Muscle layer of duodenum (tissue), 2 donors: ENCODE measurements around the gene UGT1A8.
"Not testable (repeated sequence)": the region's sequence is repeated elsewhere in the genome, so short reads cannot be mapped to it uniquely, and the experiment has no call there.

Experiments
- H3K27ac ChIP-seq: one replicate; pipeline ENCODE4 v1.7.0; 2013; ENCODE audit warnings: mild to moderate bottlenecking, low read length
- H3K27me3 ChIP-seq: one replicate; pipeline ENCODE4 v1.7.0; 2013; ENCODE audit warnings: low read depth, mild to moderate bottlenecking, control low read depth, low read length
- H3K36me3 ChIP-seq, 2 donors: one replicate each; pipeline ENCODE4 v1.7.0; 2013; ENCODE audit warnings: low read length in 2 of 2, control low read depth in 1 of 2, mild to moderate bottlenecking in 1 of 2; ENCODE audit not compliant: insufficient read depth in 2 of 2, control insufficient read depth in 1 of 2
- H3K4me1 ChIP-seq, 2 donors: one replicate each; pipeline ENCODE4 v1.7.0; 2013; ENCODE audit warnings: low read length in 2 of 2, mild to moderate bottlenecking in 2 of 2, control low read depth in 1 of 2, moderate library complexity in 1 of 2; ENCODE audit not compliant: insufficient read depth in 2 of 2, control insufficient read depth in 1 of 2
- H3K4me3 ChIP-seq, 2 donors: one replicate each; pipeline ENCODE4 v1.7.0; 2013; ENCODE audit warnings: low read length in 2 of 2, low read depth in 1 of 2, mild to moderate bottlenecking in 1 of 2
- H3K9me3 ChIP-seq, 2 donors: one replicate each; pipeline ENCODE4 v1.7.0; 2013; ENCODE audit warnings: low read length in 2 of 2, control low read depth in 1 of 2, mild to moderate bottlenecking in 1 of 2; ENCODE audit not compliant: control insufficient read depth in 1 of 2
- donor health status: healthy.

UGT1A8 gene

GRCh38 chr2:233643128-233643527, 25.7 kb downstream of the UGT1A8 start:
- no peaks in the 10 kb centered on the region for H3K4me1 ChIP-seq
- H3K36me3 ChIP-seq = no peaks in the 10 kb centered on the region
- no peak overlapping the region for H3K4me3 ChIP-seq
- no peaks in the 10 kb centered on the region for H3K27me3 ChIP-seq
- no peak overlapping the region for H3K27ac ChIP-seq
- H3K9me3 ChIP-seq = peaks cover 0 to 5% of the 10 kb centered on the region in 2 donors

GRCh38 chr2:233646033-233646432, 28.6 kb downstream of the UGT1A8 start:
- not testable (repeated sequence) for H3K9me3 ChIP-seq, H3K4me1 ChIP-seq, H3K4me3 ChIP-seq, H3K27me3 ChIP-seq, H3K27ac ChIP-seq, H3K36me3 ChIP-seq

DNA sequence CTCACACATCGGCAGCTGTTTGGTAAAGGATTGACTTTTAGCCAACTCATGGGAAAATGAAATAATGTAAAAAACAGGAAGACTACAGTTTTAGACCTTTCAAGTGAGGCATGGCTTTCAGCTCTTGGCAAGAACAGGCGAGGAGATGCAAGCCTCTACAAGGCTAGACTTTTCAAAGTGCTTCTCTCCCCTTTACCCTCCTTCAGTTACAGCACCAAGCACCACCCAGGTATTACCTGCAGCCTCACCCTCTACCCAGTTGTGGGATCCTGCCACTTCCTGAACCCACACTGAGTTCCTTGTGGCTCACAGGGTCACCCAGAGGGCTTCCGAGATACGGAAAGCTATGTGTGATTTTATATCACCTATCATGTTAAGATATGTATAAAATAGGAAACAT, 33.5 kb downstream of the UGT1A8 start:
- Histone ChIP-seq H3K4me3 (no peak overlapping the region), H3K27me3 (no peaks in the 10 kb centered on the region), H3K27ac (no peak overlapping the region), H3K4me1 (no peaks in the 10 kb centered on the region), H3K36me3 (no peaks in the 10 kb centered on the region), H3K9me3 (no peaks in the 10 kb centered on the region)

GRCh38 chr2:233651430-233651829, 34.0 kb downstream of the UGT1A8 start:
- Histone ChIP-seq H3K27ac (no peak overlapping the region), H3K4me1 (no peaks in the 10 kb centered on the region), H3K4me3 (no peak overlapping the region), H3K27me3 (no peaks in the 10 kb centered on the region), H3K9me3 (no peaks in the 10 kb centered on the region), H3K36me3 (no peaks in the 10 kb centered on the region)

GRCh38 chr2:233654501-233654900, 37.1 kb downstream of the UGT1A8 start:
- no peaks in the 10 kb centered on the region for H3K4me1 ChIP-seq

GRCh38 chr2:233655043-233655442, 37.6 kb downstream of the UGT1A8 start:
- H3K27ac ChIP-seq = no peak overlapping the region
- H3K9me3 ChIP-seq = no peaks in the 10 kb centered on the region
- no peak overlapping the region for H3K4me3 ChIP-seq
- no peaks in the 10 kb centered on the region for H3K36me3 ChIP-seq
- no peaks in the 10 kb centered on the region for H3K27me3 ChIP-seq
- H3K4me1 ChIP-seq = no peaks in the 10 kb centered on the region

More at GRCh38 chr2:233654501-233654900, 37.1 kb downstream of the UGT1A8 start:
- H3K36me3 ChIP-seq = no peaks in the 10 kb centered on the region
- H3K27ac ChIP-seq = no peak overlapping the region
- no peaks in the 10 kb centered on the region for H3K9me3 ChIP-seq
- no peak overlapping the region for H3K4me3 ChIP-seq
- no peaks in the 10 kb centered on the region for H3K27me3 ChIP-seq

DNA sequence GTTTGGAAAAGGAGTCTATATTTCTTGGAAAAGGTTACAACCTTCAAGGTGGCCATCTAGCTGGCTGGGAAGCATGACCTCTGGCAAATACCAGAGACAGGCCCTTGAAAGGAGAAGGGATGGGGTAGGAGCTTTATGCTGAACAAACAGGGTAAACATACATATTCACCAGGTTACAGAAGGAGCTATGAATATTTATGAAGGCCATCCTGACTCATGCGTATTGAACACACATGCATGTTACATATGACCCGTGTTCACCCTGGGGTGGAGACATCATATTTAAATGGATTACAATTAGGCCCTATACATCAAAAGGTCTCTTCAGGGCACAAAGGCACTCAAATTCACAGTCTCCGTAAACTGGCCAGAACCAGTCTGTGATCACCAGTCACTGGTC, 38.5 kb downstream of the UGT1A8 start:
- H3K27me3 ChIP-seq, H3K4me1 ChIP-seq, H3K4me3 ChIP-seq, H3K27ac ChIP-seq, H3K9me3 ChIP-seq, H3K36me3 ChIP-seq: not testable (repeated sequence)

DNA sequence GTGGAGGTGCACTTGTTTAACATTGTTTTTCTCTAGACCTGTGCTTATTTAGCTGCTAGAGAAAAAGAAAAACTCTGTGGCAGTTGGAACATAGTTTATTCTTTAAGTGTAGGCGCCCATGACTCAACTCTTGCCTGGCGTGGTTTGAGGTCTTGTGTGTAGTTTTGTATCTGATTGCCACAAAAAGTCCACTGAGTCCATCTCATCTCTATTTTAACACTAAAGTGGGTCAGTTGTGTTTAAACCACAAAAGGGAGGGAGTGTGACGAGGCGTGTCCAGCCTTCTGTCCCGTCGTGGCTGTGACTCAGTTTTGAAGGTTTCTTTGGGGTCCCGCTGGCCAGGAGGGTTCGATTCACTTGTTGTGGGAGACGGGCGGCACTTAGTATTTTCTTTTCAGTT, 39.0 kb downstream of the UGT1A8 start:
- Histone ChIP-seq H3K27ac (no peak overlapping the region), H3K4me3 (no peak overlapping the region), H3K27me3 (no peaks in the 10 kb centered on the region), H3K4me1 (no peaks in the 10 kb centered on the region), H3K36me3 (no peaks in the 10 kb centered on the region), H3K9me3 (no peaks in the 10 kb centered on the region)

DNA sequence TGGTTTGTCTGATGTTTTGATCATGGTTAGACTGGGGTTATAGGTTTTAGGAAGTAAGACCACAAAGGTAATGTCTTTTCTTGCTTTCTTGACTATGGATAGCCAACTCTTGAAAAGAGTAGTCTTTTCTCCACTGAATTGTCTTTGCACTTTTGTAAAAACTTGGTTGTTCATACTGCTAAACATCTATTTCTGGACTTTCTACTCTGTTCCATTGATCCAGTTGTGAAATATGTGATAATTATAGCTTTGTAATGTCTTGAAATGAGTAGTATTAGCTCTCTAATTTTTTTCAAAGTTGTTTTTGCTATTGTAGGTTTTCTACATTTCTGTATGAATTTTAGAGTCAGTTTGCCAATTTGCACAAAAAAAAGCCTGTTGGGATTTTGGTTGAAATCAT, 41.2 kb downstream of the UGT1A8 start:
- no peaks in the 10 kb centered on the region for H3K27me3 ChIP-seq
- H3K36me3 ChIP-seq = no peaks in the 10 kb centered on the region
- H3K9me3 ChIP-seq = no peaks in the 10 kb centered on the region
- H3K27ac ChIP-seq = no peak overlapping the region
- H3K4me1 ChIP-seq = no peaks in the 10 kb centered on the region
- no peak overlapping the region for H3K4me3 ChIP-seq

DNA sequence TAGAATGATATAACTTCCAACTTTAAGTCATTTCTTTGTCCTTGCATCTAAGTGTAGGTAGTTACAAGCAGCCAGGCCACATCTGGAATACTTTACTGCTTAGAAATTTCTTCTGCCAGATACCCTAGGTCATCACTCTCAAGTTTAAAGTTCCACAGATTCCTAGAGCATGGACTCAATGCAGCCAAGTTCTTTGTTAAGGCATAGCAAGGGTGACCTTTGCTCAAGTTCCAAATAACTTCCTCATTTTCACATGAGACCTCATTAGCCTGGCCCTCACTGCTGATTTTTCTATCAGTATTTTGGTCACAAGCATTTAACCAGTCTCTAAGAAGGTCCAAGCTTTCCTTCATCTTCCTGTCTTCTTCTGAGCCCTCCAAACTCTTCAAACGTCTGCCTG, 46.5 kb downstream of the UGT1A8 start:
- H3K27me3 ChIP-seq = no peaks in the 10 kb centered on the region
- H3K4me3 ChIP-seq = no peak overlapping the region
- no peaks in the 10 kb centered on the region for H3K4me1 ChIP-seq
- H3K27ac ChIP-seq = no peak overlapping the region
- no peaks in the 10 kb centered on the region for H3K9me3 ChIP-seq
- H3K36me3 ChIP-seq = no peaks in the 10 kb centered on the region

- no peaks in the 10 kb centered on the region for H3K27me3 ChIP-seq
- no peaks in the 10 kb centered on the region for H3K36me3 ChIP-seq
- no peaks in the 10 kb centered on the region for H3K9me3 ChIP-seq
- no peaks in the 10 kb centered on the region for H3K4me1 ChIP-seq
- no peak overlapping the region for H3K27ac ChIP-seq
- H3K4me3 ChIP-seq = no peak overlapping the region
Measured at GRCh38 chr2:233668605-233669260, 51.3 kb downstream of the UGT1A8 start.
